H7 (cell line): ENCODE measurements around the gene FAM177B. TPM values are rescaled to one million over a fixed set of nuclear protein-coding genes. Genes with fewer than 3 reads are reported as not detected.
A peak's percentile ranks its signal among the peaks of the same experiment; 100 is the strongest.
"Not testable (repeated sequence)": the region's sequence is repeated elsewhere in the genome, so short reads cannot be mapped to it uniquely, and the experiment has no call there.

ENCODE experiments used
- DNase-seq: peaks from one replicate; pipeline ENCODE4 v3.0.0; 2012
- H3K27me3 ChIP-seq: 2 replicates; pipeline ENCODE4 v1.6.0; 2011; ENCODE audit warnings: mild to moderate bottlenecking, low read length; ENCODE audit not compliant: control insufficient read depth, insufficient read depth
- H3K36me3 ChIP-seq: replicated peaks from 2 replicates; pipeline ENCODE4 v1.5.1; 2011; ENCODE audit warnings: low read length; ENCODE audit not compliant: control insufficient read depth, insufficient read depth
- H3K4me3 ChIP-seq: 2 replicates; pipeline ENCODE4 v1.5.1; 2011; ENCODE audit warnings: low read depth, mild to moderate bottlenecking, control low read depth, low read length, moderate library complexity; ENCODE audit not compliant: insufficient read depth
- total RNA-seq: library from RNA; depleted of rRNA; stranded (reverse); fragments of >200 nt; shearing (Covaris generic); gene quantifications from 2 replicates; pipeline ENCODE4 v1.2.3, GENCODE V29; 2014

FAM177B gene
- total RNA-seq, 1 experiment from 2014 or later, result not detected

GRCh38 chr1:222757646-222758268 lies 20.8 kb downstream of the FAM177B start:
- Histone ChIP-seq H3K4me3 (no peak overlapping the region), H3K36me3 (no peaks in the 10 kb centered on the region), H3K27me3 (no peaks in the 10 kb centered on the region; the same call in 1 of the 2 replicates)
- no peak for DNase-seq

GRCh38 chr1:222759451-222760035 lies 22.5 kb downstream of the FAM177B start:
- Histone ChIP-seq H3K4me3 (no peak overlapping the region), H3K27me3 (no peaks in the 10 kb centered on the region; the same call in 1 of the 2 replicates), H3K36me3 (no peaks in the 10 kb centered on the region)
- DNase-seq, result no peak

- H3K36me3 ChIP-seq, result no peaks in the 10 kb centered on the region
- no peaks in the 10 kb centered on the region for H3K27me3 ChIP-seq
- no peak for DNase-seq
- H3K4me3 ChIP-seq, result no peak overlapping the region
Measured at GRCh38 chr1:222761083-222761482, 24.1 kb downstream of the FAM177B start.

GRCh38 chr1:222762178-222762577 lies 25.2 kb downstream of the FAM177B start:
- H3K36me3 ChIP-seq, H3K4me3 ChIP-seq: not testable (repeated sequence)

GRCh38 chr1:222767152-222767571 lies 30.2 kb downstream of the FAM177B start:
- no peak overlapping the region for H3K4me3 ChIP-seq
- no peaks in the 10 kb centered on the region for H3K27me3 ChIP-seq
- H3K36me3 ChIP-seq, result no peaks in the 10 kb centered on the region
- no peak for DNase-seq

More at GRCh38 chr1:222762178-222762577, 25.2 kb downstream of the FAM177B start:
- not testable (repeated sequence) for DNase-seq, H3K27me3 ChIP-seq

- no peak for DNase-seq
Measured at GRCh38 chr1:222768592-222768991, 31.6 kb downstream of the FAM177B start.

DNA sequence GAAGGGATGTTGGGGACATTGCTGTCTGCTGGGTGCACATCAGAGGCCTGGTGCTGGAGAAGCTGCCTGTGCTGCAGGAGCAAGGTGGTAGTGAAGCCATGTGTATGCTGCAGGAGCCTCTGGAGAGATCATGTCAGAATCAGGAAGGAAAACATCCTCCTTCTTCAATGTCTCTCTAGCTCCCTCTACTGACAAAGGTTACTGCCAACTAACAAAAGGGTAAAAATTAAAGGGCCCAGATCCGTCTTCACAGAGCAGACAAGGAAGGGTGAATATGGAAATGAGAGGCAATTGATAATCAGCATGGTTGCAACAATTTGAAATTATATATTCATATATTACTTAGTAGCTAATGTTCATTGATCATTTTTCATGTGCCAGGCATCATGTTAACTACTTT lies 32.2 kb downstream of the FAM177B start:
- Histone ChIP-seq H3K4me3 (no peak overlapping the region), H3K27me3 (no peaks in the 10 kb centered on the region), H3K36me3 (no peaks in the 10 kb centered on the region)
- DNase-seq, result peak; percentile 10

More at GRCh38 chr1:222768592-222768991, 31.6 kb downstream of the FAM177B start:
- H3K27me3 ChIP-seq, result no peaks in the 10 kb centered on the region
- H3K36me3 ChIP-seq, result no peaks in the 10 kb centered on the region
- H3K4me3 ChIP-seq, result no peak overlapping the region

DNA sequence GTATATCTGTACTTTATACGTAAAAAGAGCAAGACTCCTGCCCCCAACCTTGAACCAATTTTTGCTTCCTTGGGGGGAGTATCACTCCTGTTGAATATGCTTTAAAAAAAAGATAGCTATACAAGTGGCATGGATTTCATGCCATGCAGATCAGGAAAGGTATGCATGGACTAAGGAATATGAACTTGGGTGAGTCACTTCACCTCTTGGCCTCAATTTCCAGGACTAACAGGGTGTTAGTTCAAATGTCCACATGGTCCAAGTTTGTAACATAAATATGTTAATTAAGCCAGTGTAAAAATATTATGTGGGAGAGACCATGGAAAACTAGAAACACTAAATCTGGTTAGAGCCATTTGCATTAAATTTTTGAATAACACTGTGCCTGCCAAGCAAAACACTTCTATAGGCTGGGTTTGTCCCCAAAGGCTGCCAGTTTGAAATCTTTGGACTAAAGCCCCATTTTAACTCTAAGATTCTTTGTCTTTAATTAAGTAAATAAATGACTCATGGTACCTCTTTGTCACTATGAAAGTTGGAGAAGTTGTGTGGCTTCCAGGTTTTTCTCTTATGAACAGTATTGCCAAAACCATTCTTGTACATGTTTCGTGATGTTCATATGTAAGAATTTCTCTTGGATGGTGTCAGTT lies 33.1 kb downstream of the FAM177B start:
- Histone ChIP-seq H3K27me3 (no peaks in the 10 kb centered on the region), H3K4me3 (no peak overlapping the region), H3K36me3 (no peaks in the 10 kb centered on the region)
- DNase-seq, result no peak

DNA sequence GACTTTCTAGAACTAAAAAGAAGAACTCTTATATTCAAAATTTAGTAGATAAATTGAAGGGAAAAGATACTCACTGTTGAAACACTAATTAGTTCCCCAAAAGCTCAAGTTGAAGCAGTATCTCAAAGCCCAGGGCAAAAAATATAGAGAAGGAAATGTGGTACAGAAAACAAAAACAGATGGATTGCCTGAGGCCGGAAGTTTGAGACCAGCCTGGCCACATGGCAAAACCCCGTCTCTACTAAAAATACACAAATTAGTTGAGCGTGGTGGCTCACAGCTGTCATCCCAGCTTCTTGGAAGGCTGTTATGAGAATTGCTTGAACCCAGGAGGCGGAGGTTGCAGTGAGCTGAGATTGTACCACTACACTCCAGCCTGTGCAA lies 36.0 kb downstream of the FAM177B start:
- no peak for DNase-seq
- Histone ChIP-seq H3K27me3 (no peaks in the 10 kb centered on the region), H3K4me3 (no peak overlapping the region), H3K36me3 (no peaks in the 10 kb centered on the region)

DNA sequence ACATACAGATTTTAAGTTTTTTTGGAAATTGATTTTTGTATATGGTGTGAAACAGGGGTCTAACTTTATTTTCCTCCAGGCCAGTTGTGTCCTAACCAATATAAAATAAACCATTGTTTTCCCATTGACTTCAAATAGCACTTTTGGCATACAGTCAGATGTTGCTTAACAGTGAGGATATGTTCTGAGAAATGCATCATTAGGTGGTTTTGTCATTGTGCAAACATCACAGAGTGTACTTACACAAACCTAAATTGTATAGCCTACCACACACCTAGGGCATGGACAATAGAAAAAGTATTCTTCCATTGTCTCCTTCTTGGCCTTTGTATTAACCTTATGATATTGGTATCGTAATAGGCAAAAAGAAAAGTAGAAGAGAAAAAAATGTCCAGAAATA lies 40.5 kb downstream of the FAM177B start:
- no peaks in the 10 kb centered on the region for H3K27me3 ChIP-seq
- no peak overlapping the region for H3K4me3 ChIP-seq
- DNase-seq, result no peak
- H3K36me3 ChIP-seq, result no peaks in the 10 kb centered on the region

- Histone ChIP-seq H3K4me3 (no peak overlapping the region), H3K27me3 (no peaks in the 10 kb centered on the region)
- no peak for DNase-seq
Measured at GRCh38 chr1:222777977-222778376, 41.0 kb downstream of the FAM177B start.

GRCh38 chr1:222781251-222781650 lies 44.2 kb downstream of the FAM177B start:
- no peak for DNase-seq
- Histone ChIP-seq H3K4me3 (no peak overlapping the region), H3K27me3 (no peaks in the 10 kb centered on the region; the same call in 1 of the 2 replicates), H3K36me3 (no peaks in the 10 kb centered on the region)

More at GRCh38 chr1:222777977-222778376, 41.0 kb downstream of the FAM177B start:
- no peaks in the 10 kb centered on the region for H3K36me3 ChIP-seq

GRCh38 chr1:222783051-222783450 lies 46.0 kb downstream of the FAM177B start:
- Histone ChIP-seq H3K27me3 (no peaks in the 10 kb centered on the region; the same call in 1 of the 2 replicates), H3K4me3 (no peak overlapping the region), H3K36me3 (no peaks in the 10 kb centered on the region)
- no peak for DNase-seq

- no peaks in the 10 kb centered on the region for H3K36me3 ChIP-seq
- H3K4me3 ChIP-seq, result no peak overlapping the region
- H3K27me3 ChIP-seq, result no peaks in the 10 kb centered on the region; the same call in 1 of the 2 replicates
- DNase-seq, result no peak
Measured at GRCh38 chr1:222784371-222784770, 47.4 kb downstream of the FAM177B start.

DNA sequence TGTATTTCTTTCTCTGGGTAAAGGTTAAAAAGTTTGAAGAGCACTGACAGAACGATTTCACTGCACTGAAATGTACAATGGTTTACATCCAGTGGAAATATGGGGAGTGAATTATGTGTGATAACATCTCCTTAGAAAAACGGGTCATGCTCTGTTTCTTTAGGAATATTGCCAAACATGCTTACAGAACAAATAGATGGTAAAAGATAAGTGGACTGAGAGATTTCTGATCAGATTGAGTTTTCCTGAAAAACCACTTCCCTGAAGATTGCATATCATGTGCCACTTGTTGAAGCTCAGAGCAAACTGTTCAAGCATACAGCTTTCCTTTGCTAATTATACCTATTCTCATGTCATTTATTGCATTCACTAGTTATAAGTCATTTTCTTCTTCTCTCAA lies 47.9 kb downstream of the FAM177B start:
- no peaks in the 10 kb centered on the region; the same call in 1 of the 2 replicates for H3K27me3 ChIP-seq
- H3K4me3 ChIP-seq, result no peak overlapping the region
- DNase-seq, result no peak

More for the DNA sequence above, 47.9 kb downstream of the FAM177B start:
- H3K36me3 ChIP-seq, result no peaks in the 10 kb centered on the region
